Measurements from ENCODE around the gene PTPA. TPM values are rescaled to one million over a fixed set of nuclear protein-coding genes. Genes with fewer than 3 reads are reported as not detected.

PTPA gene
- total and polyA plus RNA-seq, 2 experiments from 2014 or later: 60.9 to 72.3 TPM

GRCh38 chr9:129171993-129172751 is 61.0 kb downstream of the PTPA start:
- no peak overlapping the region for H3K27ac ChIP-seq
- peaks cover 21% of the 10 kb centered on the region for H3K4me1 ChIP-seq (ENCODE audit: insufficient read depth)

GRCh38 chr9:129172816-129173215 is 61.6 kb downstream of the PTPA start:
- H3K27ac ChIP-seq: no peak overlapping the region
- no peak overlapping the region for H2AFZ ChIP-seq
- WGBS (ENCODE audit: low lambda C conversion rate, missing lambda C conversion rate): 45% methylated on average over 5 of the region's 5 CpGs

More at GRCh38 chr9:129171993-129172751, 61.0 kb downstream of the PTPA start:
- Histone ChIP-seq H3K27me3 (no peaks in the 10 kb centered on the region), H3K4me3 (no peak overlapping the region), H3K4me2 (no peak overlapping the region), H3K9me3 (ENCODE audit: low read depth) (no peaks in the 10 kb centered on the region), H4K20me1 (ENCODE audit: insufficient read depth, poor library complexity, severe bottlenecking) (no peaks in the 10 kb centered on the region), H3K36me3 (replicated peaks; ENCODE audit: insufficient read depth, low read depth) (no peaks in the 10 kb centered on the region), H2AFZ (no peak overlapping the region), H3K9me2 (replicated peaks; ENCODE audit: insufficient read depth) (no peaks in the 10 kb centered on the region), H3K79me2 (peaks cover 10% of the 10 kb centered on the region)
- DNase-seq (ENCODE audit: low spot score): no peak
- no peak for TF ChIP-seq EZH2 (IDR thresholded peaks at IDR 0.05; ENCODE audit: borderline replicate concordance)
- no peak for TF ChIP-seq CTCF (IDR thresholded peaks at IDR 0.05; ENCODE audit: poor library complexity)
- no peak for TF ChIP-seq EZH2phosphoT487 (IDR thresholded peaks at IDR 0.05; ENCODE audit: low read depth, severe bottlenecking, unreplicated experiment)
- 79% methylated on average over 7 of the region's 7 CpGs for WGBS (ENCODE audit: low lambda C conversion rate, missing lambda C conversion rate)

GRCh38 chr9:129173296-129174101 is 62.3 kb downstream of the PTPA start:
- H3K4me2 ChIP-seq: peak overlapping the region; percentile 94
- H3K4me3 ChIP-seq: no peak overlapping the region
- no peak for DNase-seq (ENCODE audit: low spot score)
- no peaks in the 10 kb centered on the region for H3K36me3 ChIP-seq (replicated peaks; ENCODE audit: insufficient read depth, low read depth)
- peaks cover 12% of the 10 kb centered on the region for H3K4me1 ChIP-seq (ENCODE audit: insufficient read depth)
- H3K9me2 ChIP-seq (replicated peaks; ENCODE audit: insufficient read depth): no peaks in the 10 kb centered on the region
- H3K79me2 ChIP-seq: peaks cover 14% of the 10 kb centered on the region
- H3K27me3 ChIP-seq: no peaks in the 10 kb centered on the region
- TF ChIP-seq EZH2phosphoT487 (IDR thresholded peaks at IDR 0.05; ENCODE audit: low read depth, severe bottlenecking, unreplicated experiment) (no peak), EZH2 (IDR thresholded peaks at IDR 0.05; ENCODE audit: borderline replicate concordance) (no peak)
- WGBS (ENCODE audit: low lambda C conversion rate, missing lambda C conversion rate): 32% methylated on average over 24 of the region's 29 CpGs
- no peaks in the 10 kb centered on the region for H3K9me3 ChIP-seq (ENCODE audit: low read depth)
- H2AFZ ChIP-seq: no peak overlapping the region
- peak overlapping the region; percentile 99 for H3K27ac ChIP-seq
- no peaks in the 10 kb centered on the region for H4K20me1 ChIP-seq (ENCODE audit: insufficient read depth, poor library complexity, severe bottlenecking)

More at GRCh38 chr9:129172816-129173215, 61.6 kb downstream of the PTPA start:
- no peak overlapping the region for H3K4me2 ChIP-seq
- peak; percentile 27 for DNase-seq (ENCODE audit: low spot score)
- H3K4me3 ChIP-seq: no peak overlapping the region
- no peaks in the 10 kb centered on the region for H3K9me2 ChIP-seq (replicated peaks; ENCODE audit: insufficient read depth)
- peaks cover 15% of the 10 kb centered on the region for H3K4me1 ChIP-seq (ENCODE audit: insufficient read depth)
- H4K20me1 ChIP-seq (ENCODE audit: insufficient read depth, poor library complexity, severe bottlenecking): no peaks in the 10 kb centered on the region
- no peaks in the 10 kb centered on the region for H3K9me3 ChIP-seq (ENCODE audit: low read depth)
- no peaks in the 10 kb centered on the region for H3K27me3 ChIP-seq
- peaks cover 13% of the 10 kb centered on the region for H3K79me2 ChIP-seq
- TF ChIP-seq EZH2phosphoT487 (IDR thresholded peaks at IDR 0.05; ENCODE audit: low read depth, severe bottlenecking, unreplicated experiment) (no peak), CTCF (IDR thresholded peaks at IDR 0.05; ENCODE audit: poor library complexity) (no peak), EZH2 (IDR thresholded peaks at IDR 0.05; ENCODE audit: borderline replicate concordance) (no peak)
- no peaks in the 10 kb centered on the region for H3K36me3 ChIP-seq (replicated peaks; ENCODE audit: insufficient read depth, low read depth)

All from hepatocyte (in vitro differentiated cells).